SH-SY5Y (cell line): ENCODE results near the gene CCDC177.

ENCODE experiments used
- GATA2 ChIP-seq: IDR thresholded peaks from 2 replicates; pipeline ENCODE4 v1.6.1; 2011; ENCODE audit warnings: mild to moderate bottlenecking, low read depth, low read length
- GATA3 ChIP-seq: IDR thresholded peaks from 2 replicates; pipeline ENCODE4 v1.6.1; 2011; ENCODE audit warnings: low read depth, mild to moderate bottlenecking, low read length, moderate library complexity

The CCDC177 gene

GRCh38 chr14:69537900-69538299 is 36.8 kb downstream of the CCDC177 start:
- TF ChIP-seq GATA2 (no peak), GATA3 (no peak)

GRCh38 chr14:69536971-69537370 is 37.7 kb downstream of the CCDC177 start:
- TF ChIP-seq GATA3 = no peak
- TF ChIP-seq GATA2 = no peak

- no peak for TF ChIP-seq GATA3
- no peak for TF ChIP-seq GATA2
Measured at GRCh38 chr14:69535230-69535848, 39.3 kb downstream of the CCDC177 start.

- TF ChIP-seq GATA3 (no peak), GATA2 (no peak)
Measured at GRCh38 chr14:69532561-69533340, 41.9 kb downstream of the CCDC177 start.

- no peak for TF ChIP-seq GATA3
- TF ChIP-seq GATA2 = no peak
Measured at GRCh38 chr14:69531135-69531534, 43.5 kb downstream of the CCDC177 start.

GRCh38 chr14:69530095-69530494 is 44.6 kb downstream of the CCDC177 start:
- TF ChIP-seq GATA2 (no peak), GATA3 (no peak)

GRCh38 chr14:69529563-69529962 is 45.1 kb downstream of the CCDC177 start:
- no peak for TF ChIP-seq GATA2
- no peak for TF ChIP-seq GATA3

- no peak for TF ChIP-seq GATA2
- no peak for TF ChIP-seq GATA3
Measured at GRCh38 chr14:69528930-69529329, 45.7 kb downstream of the CCDC177 start.

- TF ChIP-seq GATA2 (no peak), GATA3 (no peak)
Measured at GRCh38 chr14:69528143-69528542, 46.5 kb downstream of the CCDC177 start.

GRCh38 chr14:69527635-69528034 is 47.0 kb downstream of the CCDC177 start:
- TF ChIP-seq GATA3 = no peak
- TF ChIP-seq GATA2 = no peak

- TF ChIP-seq GATA2 = no peak
- TF ChIP-seq GATA3 = no peak
Measured at GRCh38 chr14:69525896-69526295, 48.8 kb downstream of the CCDC177 start.

- TF ChIP-seq GATA3 (no peak), GATA2 (no peak)
Measured at GRCh38 chr14:69522026-69522425, 52.6 kb downstream of the CCDC177 start.
